Stimulated activated CD8-positive, alpha-beta memory T cell treated with anti-CD3 and anti-CD28 coated beads, Interleukin-15, amount 100 ng/mL, for 1 hour (primary cell): ENCODE data around the gene THBS3.
"Not testable (repeated sequence)": the region's sequence is repeated elsewhere in the genome, so short reads cannot be mapped to it uniquely, and the experiment has no call there.

Experiments used
- DNase-seq: peaks from one replicate; pipeline ENCODE4 v3.0.0-alpha.2; 2020; ENCODE audit warnings: low read depth

Gene THBS3

GRCh38 chr1:155233502-155233901 is 25.8 kb upstream of the THBS3 start:
- DNase-seq = not testable (repeated sequence)

GRCh38 chr1:155232001-155232978 is 24.6 kb upstream of the THBS3 start:
- DNase-seq = not testable (repeated sequence)

GRCh38 chr1:155231302-155231701 is 23.6 kb upstream of the THBS3 start:
- not testable (repeated sequence) for DNase-seq

- DNase-seq = no peak
These were observed 20.4 kb upstream of the THBS3 start for GRCh38 chr1:155228096-155228427.

GRCh38 chr1:155227261-155228095 is 19.8 kb upstream of the THBS3 start:
- DNase-seq = peak; percentile 95

GRCh38 chr1:155226910-155227260 is 19.2 kb upstream of the THBS3 start:
- DNase-seq = no peak

GRCh38 chr1:155226188-155226909 is 18.7 kb upstream of the THBS3 start:
- peak; percentile 72 for DNase-seq

GRCh38 chr1:155225404-155225759 is 17.7 kb upstream of the THBS3 start:
- not testable (repeated sequence) for DNase-seq

- DNase-seq = no peak
These were observed 15.3 kb upstream of the THBS3 start for GRCh38 chr1:155223047-155223446.

- not testable (repeated sequence) for DNase-seq
These were observed 12.7 kb upstream of the THBS3 start for GRCh38 chr1:155220211-155220965.

- DNase-seq = no peak
These were observed 11.9 kb upstream of the THBS3 start for GRCh38 chr1:155219592-155220031.

GRCh38 chr1:155218854-155219591 is 11.3 kb upstream of the THBS3 start:
- no peak for DNase-seq

GRCh38 chr1:155214702-155215101 is 7.0 kb upstream of the THBS3 start:
- not testable (repeated sequence) for DNase-seq

GRCh38 chr1:155212051-155212440 is 4.3 kb upstream of the THBS3 start:
- DNase-seq = not testable (repeated sequence)

- DNase-seq = not testable (repeated sequence)
These were observed 3.8 kb upstream of the THBS3 start for GRCh38 chr1:155211381-155212050.

GRCh38 chr1:155210314-155211104 is 2.8 kb upstream of the THBS3 start:
- no peak for DNase-seq

- no peak for DNase-seq
These were observed 1.6 kb upstream of the THBS3 start for GRCh38 chr1:155209312-155209721.

GRCh38 chr1:155208541-155209311 is 1.0 kb upstream of the THBS3 start, which contains the start of gene MTX1:
Gene MTX1, plus strand, starts transcription at chr1:155208695. Its CDS starts 110 bp downstream, at chr1:155208805.
- peak; percentile 73 for DNase-seq
